GM19463 (cell line): ENCODE data around the gene OBI1.

Experiments used
- ATAC-seq: cut with Tn5 transposase; IDR thresholded peaks from one replicate; pipeline ENCODE4 v1.9.1; 2021; ENCODE audit warnings: mild to moderate bottlenecking, moderate library complexity; ENCODE audit not compliant: unreplicated experiment

The OBI1 gene, protein sequence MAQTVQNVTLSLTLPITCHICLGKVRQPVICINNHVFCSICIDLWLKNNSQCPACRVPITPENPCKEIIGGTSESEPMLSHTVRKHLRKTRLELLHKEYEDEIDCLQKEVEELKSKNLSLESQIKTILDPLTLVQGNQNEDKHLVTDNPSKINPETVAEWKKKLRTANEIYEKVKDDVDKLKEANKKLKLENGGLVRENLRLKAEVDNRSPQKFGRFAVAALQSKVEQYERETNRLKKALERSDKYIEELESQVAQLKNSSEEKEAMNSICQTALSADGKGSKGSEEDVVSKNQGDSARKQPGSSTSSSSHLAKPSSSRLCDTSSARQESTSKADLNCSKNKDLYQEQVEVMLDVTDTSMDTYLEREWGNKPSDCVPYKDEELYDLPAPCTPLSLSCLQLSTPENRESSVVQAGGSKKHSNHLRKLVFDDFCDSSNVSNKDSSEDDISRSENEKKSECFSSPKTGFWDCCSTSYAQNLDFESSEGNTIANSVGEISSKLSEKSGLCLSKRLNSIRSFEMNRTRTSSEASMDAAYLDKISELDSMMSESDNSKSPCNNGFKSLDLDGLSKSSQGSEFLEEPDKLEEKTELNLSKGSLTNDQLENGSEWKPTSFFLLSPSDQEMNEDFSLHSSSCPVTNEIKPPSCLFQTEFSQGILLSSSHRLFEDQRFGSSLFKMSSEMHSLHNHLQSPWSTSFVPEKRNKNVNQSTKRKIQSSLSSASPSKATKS

DNA sequence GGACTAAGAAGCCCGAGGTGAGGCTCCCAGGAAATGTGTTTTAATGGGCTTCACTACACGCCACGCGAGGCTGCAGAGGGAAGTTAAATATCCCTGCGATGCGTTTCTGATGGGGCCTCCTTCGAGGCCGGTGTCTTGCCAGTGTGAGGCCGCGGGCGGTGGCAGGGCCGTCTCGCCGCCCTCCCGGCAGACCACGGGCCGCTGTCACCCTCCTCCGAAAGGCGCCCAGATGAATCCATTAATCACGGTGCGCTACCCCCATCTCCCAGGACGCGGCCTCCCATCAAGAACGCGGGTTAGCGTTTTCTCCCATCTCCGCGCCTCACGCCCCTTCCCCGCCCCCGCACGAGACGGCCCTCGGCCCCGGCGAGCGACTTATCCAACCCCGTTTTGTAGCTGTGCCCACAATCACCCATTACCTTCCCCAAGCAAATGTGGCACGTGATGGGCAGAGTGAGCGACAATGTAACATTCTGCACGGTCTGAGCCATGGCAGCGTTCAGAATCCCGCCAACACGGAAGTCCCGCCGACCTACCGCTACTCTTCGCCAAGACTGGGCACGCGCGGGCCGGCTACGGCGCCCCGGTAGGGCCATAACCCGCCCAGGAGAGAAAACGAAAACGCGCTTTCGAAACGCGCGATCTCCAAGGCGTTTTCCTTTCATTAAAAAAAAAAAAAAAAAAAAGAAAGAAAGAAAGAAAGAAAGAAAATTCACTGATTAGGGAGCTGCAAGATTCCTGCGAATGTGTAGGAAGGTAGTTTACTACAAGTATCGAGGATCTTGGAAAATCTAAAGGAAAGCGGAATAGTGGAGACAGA is at the start of gene OBI1:
OBI1 (minus strand) TSS at position 526 of the 820 bp plus-strand sequence; CDS start at position 491, 35 bp downstream.
- peak; percentile 73 for ATAC-seq

- no peak for ATAC-seq
Measured at GRCh38 chr13:78701383-78701782, 42.4 kb upstream of the OBI1 start.

DNA sequence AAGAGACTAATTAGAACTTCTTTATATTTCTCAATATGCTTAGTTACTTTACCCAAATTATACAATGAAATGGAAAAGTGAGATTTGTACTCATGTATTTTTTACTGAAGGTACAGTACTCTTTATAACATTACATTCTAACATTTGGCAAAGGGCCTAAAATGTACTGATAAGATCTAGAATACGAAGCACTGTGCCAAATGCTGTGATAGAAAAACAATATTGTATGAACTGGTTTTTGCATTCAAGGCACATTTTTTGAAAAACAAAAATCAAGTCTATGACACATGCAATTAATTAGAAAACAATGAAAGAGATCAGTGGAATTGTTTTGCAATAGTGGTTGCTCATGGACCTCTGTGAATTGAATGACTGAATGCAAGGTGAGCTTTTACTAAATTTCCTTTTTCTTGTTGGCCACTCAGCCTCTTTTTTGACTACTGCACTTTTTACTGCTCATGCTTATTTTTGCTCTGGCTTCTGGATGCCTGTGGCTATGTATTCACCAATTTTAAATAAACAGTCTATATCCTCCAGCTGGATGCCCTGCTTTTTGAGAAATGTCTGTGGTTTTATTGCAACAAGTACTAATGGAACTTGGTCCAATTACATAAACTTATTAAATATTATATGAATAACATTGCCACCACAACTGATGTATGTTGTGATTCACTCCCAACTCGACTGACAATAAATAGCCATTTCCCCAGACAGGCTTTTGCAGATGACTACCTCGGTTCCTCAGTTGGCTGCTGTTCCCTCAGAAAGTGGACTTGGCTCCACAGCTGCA is 41.4 kb upstream of the OBI1 start:
- ATAC-seq = no peak

DNA sequence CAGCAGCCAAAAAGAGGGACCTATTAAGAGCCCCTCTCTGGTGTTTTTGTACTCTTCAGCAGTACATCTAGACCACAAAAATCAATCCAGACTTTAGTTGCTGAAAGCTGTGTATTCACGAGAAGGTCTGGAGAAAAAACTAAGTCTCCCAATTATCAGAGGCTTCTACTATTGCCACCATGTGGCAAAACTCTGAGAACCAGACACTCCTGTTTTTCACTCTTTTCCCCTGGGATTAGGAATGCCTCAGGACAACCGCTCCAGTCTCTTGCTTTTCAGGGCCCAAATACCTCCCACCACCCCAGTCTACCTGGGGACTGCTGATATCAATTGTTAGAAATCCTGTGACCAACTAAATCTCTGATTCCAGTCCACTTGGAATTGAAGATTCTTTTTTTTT is 30.1 kb upstream of the OBI1 start:
- ATAC-seq = no peak

DNA sequence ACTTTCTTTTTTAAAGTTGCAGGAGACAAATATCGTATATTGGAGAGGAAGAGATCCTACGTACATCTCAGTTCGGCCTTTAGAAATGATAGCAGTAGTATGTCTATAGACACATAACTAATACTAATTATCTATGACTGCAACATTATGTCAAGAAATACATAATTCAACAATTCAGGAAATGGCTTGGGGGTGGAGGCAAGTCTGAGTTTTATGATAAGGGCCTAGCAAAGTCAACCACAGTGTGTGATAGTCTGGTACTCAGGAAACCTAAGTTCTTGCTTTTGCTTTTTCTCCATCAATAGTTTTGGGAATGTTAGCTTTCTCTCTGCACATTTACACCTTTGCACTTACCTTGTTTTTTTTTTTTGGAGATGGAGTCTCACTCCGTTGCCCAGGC is 27.5 kb upstream of the OBI1 start:
- no peak for ATAC-seq

DNA sequence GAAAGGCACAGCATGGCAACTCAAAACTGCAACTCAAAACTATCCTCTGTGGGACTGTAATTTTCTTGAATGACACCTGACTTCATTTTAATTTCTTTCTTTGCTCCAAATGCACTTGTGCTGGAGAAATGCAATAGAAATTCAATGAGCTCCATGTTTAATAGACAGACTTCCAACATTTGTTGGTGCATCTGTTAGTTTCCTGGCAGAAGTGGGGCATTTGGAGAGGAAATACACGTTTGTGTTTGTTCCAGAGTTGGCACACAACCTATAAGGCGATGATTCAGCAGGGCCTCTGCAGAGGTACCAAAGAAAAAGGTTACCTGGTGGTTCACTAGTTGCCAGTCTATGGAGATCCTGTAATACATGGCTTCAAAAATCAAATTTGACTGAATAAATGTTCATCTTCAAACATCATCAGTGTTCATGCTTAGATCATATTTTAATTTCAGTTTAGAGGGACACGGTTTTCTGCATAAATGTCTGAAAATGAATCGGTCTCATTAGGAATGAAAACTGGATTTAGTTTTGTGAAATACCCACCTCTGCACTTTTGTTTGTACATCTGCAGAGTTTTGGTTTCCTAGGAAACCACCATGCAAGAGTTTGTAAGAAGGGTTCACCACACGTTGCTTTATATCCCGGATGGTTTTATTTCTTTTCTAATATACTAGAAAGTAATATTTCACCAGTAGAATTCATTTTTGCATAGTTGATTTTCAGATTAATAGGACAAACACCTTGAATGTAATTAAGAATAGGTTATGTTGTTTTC is 21.8 kb upstream of the OBI1 start:
- no peak for ATAC-seq

DNA sequence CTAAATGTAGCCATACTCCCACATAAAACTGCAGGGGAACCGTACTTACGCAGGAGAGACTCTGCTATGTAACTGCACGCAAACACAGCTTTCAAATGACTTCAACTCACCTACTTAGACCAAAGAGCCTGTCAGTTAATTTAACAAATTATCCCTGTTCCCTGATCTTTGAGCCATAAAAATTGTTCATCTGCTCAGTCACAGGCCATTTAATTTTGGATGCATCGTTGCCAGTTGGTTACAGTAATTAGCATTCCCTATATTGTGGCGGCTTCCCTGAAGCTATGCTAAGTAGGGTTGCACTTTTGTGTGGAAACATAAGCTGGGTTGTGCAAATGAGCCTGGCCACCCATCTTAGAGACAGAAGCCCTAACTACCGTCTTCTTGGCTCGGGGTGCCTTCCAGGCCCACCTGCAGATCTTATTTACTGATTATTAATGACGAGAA is 21.2 kb upstream of the OBI1 start:
- ATAC-seq = no peak

GRCh38 chr13:78679329-78679728 is 20.4 kb upstream of the OBI1 start:
- ATAC-seq = no peak

- no peak for ATAC-seq
Measured at GRCh38 chr13:78675112-78675511, 16.2 kb upstream of the OBI1 start.

DNA sequence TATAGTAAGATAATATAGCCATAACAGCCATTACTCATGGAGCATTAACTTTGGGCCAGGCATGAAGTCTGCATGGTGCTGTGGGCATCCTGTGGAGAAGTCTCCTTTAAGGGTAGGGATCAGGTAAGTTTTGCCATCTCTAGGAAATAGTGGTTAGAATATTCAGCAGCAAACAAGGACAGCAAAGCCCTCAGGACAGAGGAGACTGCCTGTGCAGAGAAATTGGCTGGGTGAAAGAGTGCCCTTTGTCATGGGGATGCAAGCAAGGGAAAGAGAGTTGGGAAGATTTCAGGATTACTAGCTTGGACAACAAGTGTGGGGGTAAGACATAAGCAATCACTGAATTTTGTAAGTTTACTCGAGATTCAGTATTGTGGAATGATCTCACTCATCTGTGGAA is 15.7 kb upstream of the OBI1 start:
- ATAC-seq = no peak

GRCh38 chr13:78662467-78662866 is 3.5 kb upstream of the OBI1 start:
- ATAC-seq = no peak

DNA sequence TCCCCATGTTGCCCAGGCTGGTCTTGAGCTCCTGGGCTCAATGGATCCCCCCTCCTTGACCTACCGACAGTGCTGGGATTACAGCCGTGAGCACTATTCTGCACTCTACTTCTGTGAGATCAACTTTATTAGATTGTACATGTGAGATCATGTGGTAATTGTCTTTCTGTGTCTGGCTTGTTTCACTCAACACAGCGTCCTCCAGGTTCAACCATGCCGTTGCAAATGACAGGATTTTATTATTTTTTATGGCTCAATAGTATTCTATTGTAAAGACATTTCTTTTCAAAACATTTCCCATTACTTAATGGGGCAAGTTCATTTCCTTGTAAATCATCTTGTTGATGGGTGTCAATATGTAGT is 1.5 kb upstream of the OBI1 start:
- no peak for ATAC-seq

DNA sequence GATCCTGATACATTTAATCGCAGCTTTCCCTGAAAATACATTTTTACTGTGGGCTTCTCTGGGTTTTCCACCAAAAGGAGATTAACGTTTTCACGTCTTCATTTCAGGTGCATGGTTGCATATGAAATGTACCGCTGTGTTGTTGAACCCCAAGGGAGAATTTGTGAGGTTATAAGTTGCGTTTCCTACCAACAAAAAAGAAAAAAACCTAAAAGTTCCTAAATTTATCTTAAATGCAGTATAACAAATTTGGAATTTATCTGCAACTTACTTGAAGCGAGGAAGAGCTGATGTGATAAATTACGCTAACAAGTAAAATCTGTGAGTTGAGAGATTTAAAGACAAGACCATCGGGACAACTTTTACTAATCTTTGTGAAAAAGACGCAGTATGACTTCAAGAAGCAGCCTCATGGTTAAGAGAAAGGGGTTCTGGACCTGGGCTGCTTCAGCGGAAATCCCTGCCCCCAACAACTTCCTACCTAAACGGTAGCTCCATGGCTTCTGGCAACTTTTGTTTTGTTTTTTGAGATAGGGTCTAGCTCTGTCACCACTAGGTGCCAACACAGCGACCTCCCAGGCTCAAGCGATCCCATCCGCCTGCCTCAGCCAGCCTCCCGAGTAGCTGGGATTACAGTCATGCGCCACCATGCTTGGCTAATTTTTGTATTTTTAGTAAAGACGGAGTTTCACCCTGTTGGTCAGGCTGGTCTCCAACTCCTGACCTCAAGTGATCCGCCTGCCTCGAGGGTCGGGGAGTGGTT is 958 bp upstream of the OBI1 start:
- ATAC-seq = no peak

DNA sequence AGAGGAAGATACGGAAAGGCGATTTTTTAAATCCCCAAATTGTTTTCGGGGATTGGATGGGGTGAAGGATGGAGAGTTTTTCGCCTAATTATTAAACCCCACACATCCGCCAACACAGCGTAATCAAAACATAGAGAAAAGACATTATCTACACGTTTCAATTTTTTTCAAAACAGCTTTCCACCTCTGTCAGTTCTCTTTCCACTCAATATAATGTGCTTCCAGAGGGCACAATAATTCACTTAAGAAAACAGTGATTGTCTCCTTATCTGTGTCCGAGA is 435 bp upstream of the OBI1 start:
- ATAC-seq = no peak

- ATAC-seq = peak; percentile 23
Measured at GRCh38 chr13:78657699-78658629, 991 bp downstream of the OBI1 start.

GRCh38 chr13:78655906-78656305 is 3.0 kb downstream of the OBI1 start:
- no peak for ATAC-seq

DNA sequence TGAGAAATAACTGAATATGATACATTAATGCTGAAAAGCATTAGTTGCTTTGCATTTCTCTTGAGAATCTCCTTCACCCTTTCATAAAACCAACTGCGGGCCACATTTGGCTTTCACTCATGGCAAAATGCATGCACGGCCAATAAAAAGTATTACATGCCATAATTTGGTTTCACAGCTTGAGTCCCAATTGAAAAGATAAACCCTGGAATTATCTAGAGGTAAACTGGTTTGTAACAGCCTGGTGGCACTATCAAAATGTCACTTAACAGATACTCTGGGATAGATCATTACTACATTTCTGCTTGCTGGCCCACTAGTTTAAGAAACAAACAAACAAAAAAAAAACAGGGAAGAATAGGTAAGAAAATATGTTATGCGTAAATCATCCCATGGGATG is 3.9 kb downstream of the OBI1 start:
- no peak for ATAC-seq

DNA sequence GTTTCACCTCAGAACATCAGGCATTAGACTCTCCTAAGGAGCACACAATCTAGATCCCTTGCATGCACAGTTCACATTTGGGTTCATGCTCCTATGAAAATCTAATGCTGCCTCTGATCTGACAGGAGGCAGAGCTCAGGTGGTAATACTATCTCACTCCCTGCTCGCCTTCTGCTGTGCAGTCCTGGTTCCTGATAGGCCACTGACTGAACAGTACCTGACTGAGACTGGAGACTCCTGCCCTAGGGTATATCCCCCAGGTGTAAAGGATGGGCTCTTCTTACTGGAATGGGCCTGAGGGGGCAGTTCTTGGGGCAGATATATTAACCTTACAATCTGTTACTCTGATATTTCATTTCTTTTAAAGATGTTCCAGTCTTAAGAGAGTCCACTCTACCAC is 6.3 kb downstream of the OBI1 start:
- ATAC-seq = no peak
